GM23248 (cell line): ENCODE results near the gene GDAP2.

Experiments
- EZH2 ChIP-seq: fragments of 200-600 bp; sonication (generic); IDR thresholded peaks from 2 replicates; pipeline ENCODE4 v1.6.1; 2018; ENCODE audit warnings: antibody characterized with exemption, mild to moderate bottlenecking; ENCODE audit not compliant: insufficient read depth, poor library complexity, severe bottlenecking
- EZH2phosphoT487 ChIP-seq: fragments of 200-600 bp; sonication (generic); IDR thresholded peaks from 2 replicates; pipeline ENCODE4 v1.6.1; 2018; ENCODE audit warnings: antibody characterized with exemption, moderate library complexity, mild to moderate bottlenecking, low read depth; ENCODE audit not compliant: insufficient read depth

DNA sequence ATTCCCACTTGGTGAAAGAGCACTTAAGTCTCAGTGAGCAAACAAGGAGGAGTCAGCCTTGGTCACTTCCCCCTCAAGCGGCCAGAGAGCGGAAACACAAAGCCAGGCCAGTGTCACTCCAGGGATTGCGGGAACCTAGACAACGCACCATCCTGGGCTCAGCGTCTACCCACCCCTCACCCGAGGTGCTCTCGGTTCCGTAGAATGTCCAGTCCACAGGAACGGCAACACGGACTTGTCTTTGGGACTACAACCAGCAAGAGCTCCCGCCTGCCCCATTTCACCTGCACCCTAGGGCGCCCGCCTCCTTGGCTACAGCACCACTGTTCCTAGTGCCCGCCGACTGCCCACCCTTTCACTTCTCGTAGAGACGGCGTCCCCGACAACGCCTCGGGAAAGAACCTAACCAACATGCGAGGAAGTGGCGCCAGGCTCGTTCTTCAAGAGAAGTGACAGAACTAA lies 509 bp downstream of the GDAP2 start:
- no peak for TF ChIP-seq EZH2
- TF ChIP-seq EZH2phosphoT487: no peak
